ENCODE results near the gene TMEM37.
A peak's percentile ranks its signal among the peaks of the same experiment; 100 is the strongest.

- TF ChIP-seq POLR2A (IDR thresholded peaks at IDR 0.05; ENCODE audit: extremely low read depth, insufficient read length) (no peak), MAX (IDR thresholded peaks at IDR 0.05; ENCODE audit: low read depth, low read length) (peak; percentile 58; the same call in 1 of the 2 replicates), CTCF (IDR thresholded peaks at IDR 0.05; ENCODE audit: low read depth, low read length) (peak; percentile 48)
Measured at GRCh38 chr2:119387381-119388129, 44.1 kb upstream of the TMEM37 start.

All from NB4 (cell line).